ENCODE results near the gene SLIT3. TPM values are rescaled to one million over a fixed set of nuclear protein-coding genes. Genes with fewer than 3 reads are reported as not detected.

SLIT3 gene
- total RNA-seq, 2 experiments from 2014 or later: 1.8 to 2.1 TPM

- H3K36me3 Mint-ChIP-seq: no peaks in the 10 kb centered on the region
- ChIA-PET POLR2A (no interaction called here), CTCF (no interaction called here)
- H3K27me3 Mint-ChIP-seq: no peaks in the 10 kb centered on the region
- intact Hi-C loops (cut with micrococcal nuclease): no loop called here
- no peak for DNase-seq
- H3K9me3 Mint-ChIP-seq: no peaks in the 10 kb centered on the region
- no peak overlapping the region for H3K27ac Mint-ChIP-seq
- H3K4me3 Mint-ChIP-seq: no peak overlapping the region
- H3K4me1 Mint-ChIP-seq (ENCODE audit: low read depth): no peaks in the 10 kb centered on the region
These were observed 219.8 kb downstream of the SLIT3 start for GRCh38 chr5:169081000-169081724.

GRCh38 chr5:169080448-169080911 lies 220.5 kb downstream of the SLIT3 start:
- intact Hi-C loops (cut with micrococcal nuclease): no loop called here
- Mint-ChIP-seq H3K36me3 (no peaks in the 10 kb centered on the region), H3K4me3 (no peak overlapping the region), H3K27ac (no peak overlapping the region), H3K4me1 (ENCODE audit: low read depth) (no peaks in the 10 kb centered on the region), H3K27me3 (no peaks in the 10 kb centered on the region), H3K9me3 (no peaks in the 10 kb centered on the region)
- no peak for DNase-seq
- POLR2A ChIA-PET: no interaction called here
- CTCF ChIA-PET: no interaction called here

GRCh38 chr5:169079697-169080096 lies 221.2 kb downstream of the SLIT3 start:
- Mint-ChIP-seq H3K4me1 (ENCODE audit: low read depth) (no peaks in the 10 kb centered on the region), H3K36me3 (no peaks in the 10 kb centered on the region), H3K4me3 (no peak overlapping the region), H3K27me3 (no peaks in the 10 kb centered on the region), H3K9me3 (no peaks in the 10 kb centered on the region), H3K27ac (no peak overlapping the region)
- POLR2A ChIA-PET: no interaction called here
- intact Hi-C loops (cut with micrococcal nuclease): no loop called here
- CTCF ChIA-PET: no interaction called here
- DNase-seq: no peak

- Mint-ChIP-seq H3K27ac (no peak overlapping the region), H3K4me3 (no peak overlapping the region), H3K4me1 (ENCODE audit: low read depth) (no peaks in the 10 kb centered on the region), H3K27me3 (peaks cover 2% of the 10 kb centered on the region), H3K36me3 (no peaks in the 10 kb centered on the region), H3K9me3 (peaks cover 2% of the 10 kb centered on the region)
- ChIA-PET CTCF (no interaction called here), POLR2A (no interaction called here)
- intact Hi-C loops (cut with micrococcal nuclease): no loop called here
- no peak for DNase-seq
These were observed 226.1 kb downstream of the SLIT3 start for GRCh38 chr5:169074839-169075238.

- no peak for DNase-seq
- POLR2A ChIA-PET: no interaction called here
- Mint-ChIP-seq H3K36me3 (no peaks in the 10 kb centered on the region), H3K27me3 (peaks cover 2% of the 10 kb centered on the region), H3K9me3 (peaks cover 2% of the 10 kb centered on the region), H3K4me1 (ENCODE audit: low read depth) (no peaks in the 10 kb centered on the region), H3K27ac (no peak overlapping the region), H3K4me3 (no peak overlapping the region)
- CTCF ChIA-PET: no interaction called here
- intact Hi-C loops (cut with micrococcal nuclease): no loop called here
These were observed 228.7 kb downstream of the SLIT3 start for GRCh38 chr5:169072233-169072632.

- Mint-ChIP-seq H3K4me1 (ENCODE audit: low read depth) (no peaks in the 10 kb centered on the region), H3K4me3 (no peak overlapping the region), H3K9me3 (peaks cover 2% of the 10 kb centered on the region), H3K36me3 (no peaks in the 10 kb centered on the region), H3K27ac (no peak overlapping the region), H3K27me3 (peaks cover 7% of the 10 kb centered on the region)
- DNase-seq: no peak
- ChIA-PET POLR2A (no interaction called here), CTCF (no interaction called here)
- intact Hi-C loops (cut with micrococcal nuclease): no loop called here
These were observed 230.5 kb downstream of the SLIT3 start for GRCh38 chr5:169070413-169070812.

- Mint-ChIP-seq H3K27ac (no peak overlapping the region), H3K36me3 (no peaks in the 10 kb centered on the region), H3K9me3 (no peaks in the 10 kb centered on the region), H3K4me3 (no peak overlapping the region), H3K4me1 (ENCODE audit: low read depth) (no peaks in the 10 kb centered on the region), H3K27me3 (peaks cover 14% of the 10 kb centered on the region)
- ChIA-PET POLR2A (no interaction called here), CTCF (interaction anchor here (1.1 kb wide), 1 partner anchor 9 kb away, joined by 4 read pairs; no protein-coding TSS in a partner anchor)
- DNase-seq: no peak
- intact Hi-C loops (cut with micrococcal nuclease): no loop called here
These were observed 233.2 kb downstream of the SLIT3 start for GRCh38 chr5:169067751-169068173.

GRCh38 chr5:169065400-169065799 lies 235.5 kb downstream of the SLIT3 start:
- Mint-ChIP-seq H3K36me3 (no peaks in the 10 kb centered on the region), H3K4me3 (no peak overlapping the region), H3K27me3 (peaks cover 14% of the 10 kb centered on the region), H3K9me3 (no peaks in the 10 kb centered on the region), H3K4me1 (ENCODE audit: low read depth) (no peaks in the 10 kb centered on the region), H3K27ac (no peak overlapping the region)
- POLR2A ChIA-PET: no interaction called here
- CTCF ChIA-PET: no interaction called here
- DNase-seq: no peak
- intact Hi-C loops (cut with micrococcal nuclease): no loop called here

GRCh38 chr5:169064093-169064492 lies 236.8 kb downstream of the SLIT3 start:
- H3K27ac Mint-ChIP-seq: no peak overlapping the region
- no peaks in the 10 kb centered on the region for H3K36me3 Mint-ChIP-seq
- CTCF ChIA-PET: no interaction called here
- H3K9me3 Mint-ChIP-seq: no peaks in the 10 kb centered on the region
- H3K4me3 Mint-ChIP-seq: no peak overlapping the region
- no peak for DNase-seq
- intact Hi-C loops (cut with micrococcal nuclease): no loop called here
- peaks cover 14% of the 10 kb centered on the region for H3K27me3 Mint-ChIP-seq
- no peaks in the 10 kb centered on the region for H3K4me1 Mint-ChIP-seq (ENCODE audit: low read depth)
- POLR2A ChIA-PET: no interaction called here

GRCh38 chr5:169063316-169063953 lies 237.5 kb downstream of the SLIT3 start:
- intact Hi-C loops (cut with micrococcal nuclease): no loop called here
- Mint-ChIP-seq H3K4me1 (ENCODE audit: low read depth) (no peaks in the 10 kb centered on the region), H3K27ac (no peak overlapping the region), H3K4me3 (no peak overlapping the region), H3K36me3 (no peaks in the 10 kb centered on the region), H3K27me3 (peaks cover 14% of the 10 kb centered on the region), H3K9me3 (no peaks in the 10 kb centered on the region)
- ChIA-PET CTCF (no interaction called here), POLR2A (no interaction called here)
- no peak for DNase-seq

- CTCF ChIA-PET: no interaction called here
- DNase-seq: no peak
- POLR2A ChIA-PET: no interaction called here
- intact Hi-C loops (cut with micrococcal nuclease): no loop called here
- H3K27ac Mint-ChIP-seq: no peak overlapping the region
- H3K9me3 Mint-ChIP-seq: no peaks in the 10 kb centered on the region
- no peak overlapping the region for H3K4me3 Mint-ChIP-seq
- peaks cover 14% of the 10 kb centered on the region for H3K27me3 Mint-ChIP-seq
- H3K4me1 Mint-ChIP-seq (ENCODE audit: low read depth): no peaks in the 10 kb centered on the region
- H3K36me3 Mint-ChIP-seq: no peaks in the 10 kb centered on the region
These were observed 238.2 kb downstream of the SLIT3 start for GRCh38 chr5:169062690-169063089.

- Mint-ChIP-seq H3K4me3 (no peak overlapping the region), H3K9me3 (no peaks in the 10 kb centered on the region), H3K36me3 (no peaks in the 10 kb centered on the region), H3K4me1 (ENCODE audit: low read depth) (no peaks in the 10 kb centered on the region), H3K27me3 (peaks cover 4% of the 10 kb centered on the region), H3K27ac (no peak overlapping the region)
- ChIA-PET POLR2A (no interaction called here), CTCF (no interaction called here)
- no peak for DNase-seq
- intact Hi-C loops (cut with micrococcal nuclease): no loop called here
These were observed 246.4 kb downstream of the SLIT3 start for GRCh38 chr5:169054506-169054905.

- H3K4me3 Mint-ChIP-seq: no peak overlapping the region
- H3K36me3 Mint-ChIP-seq: no peaks in the 10 kb centered on the region
- intact Hi-C loops (cut with micrococcal nuclease): no loop called here
- H3K27ac Mint-ChIP-seq: no peak overlapping the region
- peaks cover 6% of the 10 kb centered on the region for H3K27me3 Mint-ChIP-seq
- CTCF ChIA-PET: no interaction called here
- no peak for DNase-seq
- no peaks in the 10 kb centered on the region for H3K4me1 Mint-ChIP-seq (ENCODE audit: low read depth)
- POLR2A ChIA-PET: no interaction called here
- H3K9me3 Mint-ChIP-seq: no peaks in the 10 kb centered on the region
These were observed 248.7 kb downstream of the SLIT3 start for GRCh38 chr5:169052207-169052606.

Data from activated CD4-positive, alpha-beta memory T cell treated with anti-CD3 and anti-CD28 coated beads for 36 hours (primary cell).